Measurements from ENCODE around the gene CCDC148. TPM values are rescaled to one million over a fixed set of nuclear protein-coding genes. Genes with fewer than 3 reads are reported as not detected.

Gene CCDC148
- total RNA-seq, 1 donor from 2014 or later: 9.3 TPM

DNA sequence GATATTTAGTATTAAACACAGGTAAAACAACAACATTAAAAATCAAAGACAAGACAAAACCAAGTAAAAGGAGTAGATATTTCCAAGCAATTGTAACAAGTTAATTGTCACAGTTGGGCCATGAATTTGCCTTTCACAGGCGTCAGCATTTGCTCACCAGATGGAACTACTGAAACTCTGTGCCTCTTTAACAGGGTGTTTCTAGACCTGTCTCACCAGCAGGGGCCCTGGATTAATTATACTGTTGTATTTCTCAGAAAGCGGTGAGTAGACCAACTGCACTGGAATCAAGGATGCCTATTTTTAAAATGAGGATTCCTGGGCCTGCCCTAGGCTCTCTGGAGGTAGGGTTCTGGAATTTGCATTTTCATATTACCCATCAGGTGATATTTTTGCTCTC, 262.3 kb downstream of the CCDC148 start:
- H3K9ac ChIP-seq: no peak overlapping the region
- no peaks in the 10 kb centered on the region for H3K36me3 ChIP-seq
- no peaks in the 10 kb centered on the region for H4K20me1 ChIP-seq (ENCODE audit: low read depth)
- TF ChIP-seq, protein P1, sequence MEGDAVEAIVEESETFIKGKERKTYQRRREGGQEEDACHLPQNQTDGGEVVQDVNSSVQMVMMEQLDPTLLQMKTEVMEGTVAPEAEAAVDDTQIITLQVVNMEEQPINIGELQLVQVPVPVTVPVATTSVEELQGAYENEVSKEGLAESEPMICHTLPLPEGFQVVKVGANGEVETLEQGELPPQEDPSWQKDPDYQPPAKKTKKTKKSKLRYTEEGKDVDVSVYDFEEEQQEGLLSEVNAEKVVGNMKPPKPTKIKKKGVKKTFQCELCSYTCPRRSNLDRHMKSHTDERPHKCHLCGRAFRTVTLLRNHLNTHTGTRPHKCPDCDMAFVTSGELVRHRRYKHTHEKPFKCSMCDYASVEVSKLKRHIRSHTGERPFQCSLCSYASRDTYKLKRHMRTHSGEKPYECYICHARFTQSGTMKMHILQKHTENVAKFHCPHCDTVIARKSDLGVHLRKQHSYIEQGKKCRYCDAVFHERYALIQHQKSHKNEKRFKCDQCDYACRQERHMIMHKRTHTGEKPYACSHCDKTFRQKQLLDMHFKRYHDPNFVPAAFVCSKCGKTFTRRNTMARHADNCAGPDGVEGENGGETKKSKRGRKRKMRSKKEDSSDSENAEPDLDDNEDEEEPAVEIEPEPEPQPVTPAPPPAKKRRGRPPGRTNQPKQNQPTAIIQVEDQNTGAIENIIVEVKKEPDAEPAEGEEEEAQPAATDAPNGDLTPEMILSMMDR (IDR thresholded peaks at IDR 0.05): no peak
- TF ChIP-seq EZH2phosphoT487 (IDR thresholded peaks at IDR 0.05) (no peak), EZH2 (IDR thresholded peaks at IDR 0.05) (no peak)
- H3K27me3 ChIP-seq: no peaks in the 10 kb centered on the region
- H3K4me3 Mint-ChIP-seq: no peak overlapping the region
- H3K4me1 ChIP-seq: peaks cover 17% of the 10 kb centered on the region
- no peaks in the 10 kb centered on the region for H3K27me3 Mint-ChIP-seq (ENCODE audit: insufficient read depth, low read depth)
- no peak overlapping the region for H2AFZ ChIP-seq (replicated peaks)
- H3K4me3 ChIP-seq: no peak overlapping the region
- H3K9me3 ChIP-seq (ENCODE audit: low read depth): no peaks in the 10 kb centered on the region
- H3K79me2 ChIP-seq (ENCODE audit: low read depth): no peaks in the 10 kb centered on the region
- peaks cover 9% of the 10 kb centered on the region for H3F3A ChIP-seq (ENCODE audit: low read depth)
- no peak for DNase-seq (ENCODE audit: low spot score)
- no peak overlapping the region for H3K4me2 ChIP-seq
- peaks cover 5% of the 10 kb centered on the region for H3K9me3 Mint-ChIP-seq
- H3K27ac ChIP-seq: no peak overlapping the region
- H3K36me3 Mint-ChIP-seq: peaks cover 4% of the 10 kb centered on the region
- H3K27ac Mint-ChIP-seq: no peak overlapping the region
- peaks cover 43% of the 10 kb centered on the region for H3K4me1 Mint-ChIP-seq

DNA sequence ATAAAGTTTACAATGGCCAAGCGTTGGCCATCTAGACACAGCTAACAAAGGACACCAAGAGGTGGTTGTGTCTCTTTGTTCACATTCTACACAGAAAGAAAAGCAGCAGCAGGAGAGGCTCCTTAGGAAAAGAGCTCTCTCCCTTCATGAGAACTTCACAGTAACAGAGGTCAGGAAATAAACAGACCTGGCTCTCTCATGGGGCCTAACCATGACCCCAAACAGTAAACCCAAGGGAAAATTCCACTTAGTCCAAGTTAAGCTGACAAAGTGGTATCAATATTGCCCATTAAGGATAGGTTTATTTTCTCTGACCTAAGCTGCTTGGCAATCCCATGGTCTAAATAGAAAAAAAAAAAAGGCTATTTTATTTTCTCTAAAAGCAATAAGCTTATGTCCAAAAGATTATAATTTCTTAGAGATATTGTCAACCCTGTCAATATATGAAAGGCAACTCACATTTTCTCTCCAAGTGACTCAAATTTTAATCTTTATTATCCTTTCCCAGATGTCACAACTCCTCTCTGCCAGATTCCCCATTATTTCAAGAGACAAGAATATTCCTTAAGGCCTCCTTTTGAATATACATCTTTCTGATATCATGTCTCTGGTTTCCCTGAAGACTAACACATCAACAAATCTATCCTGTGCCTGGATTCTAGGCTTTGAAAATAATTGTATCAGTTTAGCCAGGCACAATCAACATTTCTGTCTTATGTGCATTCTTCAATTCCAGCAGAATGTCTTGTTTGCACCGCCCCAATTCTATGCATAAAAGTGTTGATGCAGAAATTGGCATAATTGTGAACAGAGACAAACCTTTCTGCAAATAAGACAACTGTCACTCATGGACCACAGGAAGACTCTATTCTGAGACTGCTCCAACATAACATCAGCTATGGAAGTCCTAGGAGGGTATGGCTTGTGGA, 263.8 kb downstream of the CCDC148 start:
- Mint-ChIP-seq H3K27ac (peak overlapping the region; percentile 88), H3K36me3 (peaks cover 4% of the 10 kb centered on the region), H3K27me3 (ENCODE audit: insufficient read depth, low read depth) (no peaks in the 10 kb centered on the region), H3K9me3 (peaks cover 5% of the 10 kb centered on the region), H3K4me1 (peaks cover 43% of the 10 kb centered on the region), H3K4me3 (no peak overlapping the region)
- peaks cover 17% of the 10 kb centered on the region for H3K4me1 ChIP-seq
- peaks cover 9% of the 10 kb centered on the region for H3F3A ChIP-seq (ENCODE audit: low read depth)
- H3K9me3 ChIP-seq (ENCODE audit: low read depth): no peaks in the 10 kb centered on the region
- H3K27ac ChIP-seq: no peak overlapping the region
- H4K20me1 ChIP-seq (ENCODE audit: low read depth): no peaks in the 10 kb centered on the region
- no peak overlapping the region for H3K4me3 ChIP-seq
- TF ChIP-seq, protein P1 (IDR thresholded peaks at IDR 0.05): no peak
- TF ChIP-seq EZH2 (IDR thresholded peaks at IDR 0.05) (no peak), EZH2phosphoT487 (IDR thresholded peaks at IDR 0.05) (no peak)
- no peaks in the 10 kb centered on the region for H3K27me3 ChIP-seq
- no peak for DNase-seq (ENCODE audit: low spot score)
- no peaks in the 10 kb centered on the region for H3K79me2 ChIP-seq (ENCODE audit: low read depth)
- H3K9ac ChIP-seq: no peak overlapping the region
- H2AFZ ChIP-seq (replicated peaks): no peak overlapping the region
- H3K36me3 ChIP-seq: no peaks in the 10 kb centered on the region
- H3K4me2 ChIP-seq: no peak overlapping the region

DNA sequence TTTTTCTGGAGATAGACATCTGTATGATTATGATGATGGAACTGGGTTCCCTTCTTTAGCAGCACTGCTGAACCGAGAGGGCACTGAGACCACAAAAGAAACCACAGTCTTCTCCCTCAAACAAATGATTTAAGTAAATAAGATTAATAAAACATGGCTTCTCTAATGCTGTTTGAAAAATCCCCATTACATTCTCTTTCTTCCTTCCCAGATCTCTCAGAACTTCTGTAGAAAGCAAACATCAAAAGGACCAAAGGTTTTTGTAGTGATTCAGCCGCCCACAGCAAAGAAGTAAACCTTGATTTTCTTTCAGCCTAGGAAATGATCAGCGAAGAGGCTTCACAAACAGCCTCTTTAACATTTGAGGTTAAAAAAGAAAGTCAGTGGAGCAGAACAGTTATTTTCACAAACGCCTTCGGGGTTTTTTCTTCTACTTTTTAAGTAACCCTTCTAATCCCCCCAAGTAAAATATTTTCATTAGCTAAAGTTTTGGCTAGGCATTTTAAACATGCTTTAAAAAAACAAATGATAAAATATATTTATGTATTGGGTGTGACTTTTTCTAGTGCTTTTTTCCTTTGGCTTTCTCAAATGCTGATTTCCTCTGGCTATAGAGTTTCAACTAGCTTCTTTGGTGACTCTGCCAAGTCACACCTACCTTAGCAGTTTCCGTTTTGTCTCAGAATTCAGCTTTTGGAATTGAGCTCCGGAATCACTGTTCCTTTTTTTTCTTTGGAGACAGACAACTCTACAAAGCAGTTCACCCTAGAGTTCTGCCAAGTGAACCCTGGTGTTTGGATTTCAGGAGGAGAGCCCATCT, 265.3 kb downstream of the CCDC148 start:
- TF ChIP-seq, protein P1 (IDR thresholded peaks at IDR 0.05): no peak
- TF ChIP-seq EZH2phosphoT487 (IDR thresholded peaks at IDR 0.05) (no peak), EZH2 (IDR thresholded peaks at IDR 0.05) (no peak)
- Histone ChIP-seq H2AFZ (replicated peaks) (no peak overlapping the region), H3K4me1 (peaks cover 17% of the 10 kb centered on the region), H3K36me3 (no peaks in the 10 kb centered on the region), H3K4me3 (no peak overlapping the region), H3K9ac (no peak overlapping the region), H3K4me2 (peak overlapping the region; percentile 30), H3K9me3 (ENCODE audit: low read depth) (no peaks in the 10 kb centered on the region), H3K79me2 (ENCODE audit: low read depth) (no peaks in the 10 kb centered on the region), H4K20me1 (ENCODE audit: low read depth) (no peaks in the 10 kb centered on the region), H3K27me3 (no peaks in the 10 kb centered on the region), H3K27ac (peak overlapping the region; percentile 54), H3F3A (ENCODE audit: low read depth) (peaks cover 9% of the 10 kb centered on the region)
- Mint-ChIP-seq H3K4me3 (peak overlapping the region; percentile 65), H3K27ac (peak overlapping the region; percentile 96), H3K9me3 (peaks cover 5% of the 10 kb centered on the region), H3K4me1 (peaks cover 43% of the 10 kb centered on the region), H3K36me3 (peaks cover 4% of the 10 kb centered on the region), H3K27me3 (ENCODE audit: insufficient read depth, low read depth) (no peaks in the 10 kb centered on the region)
- DNase-seq (ENCODE audit: low spot score): peak; percentile 23

Data from neural progenitor cell (in vitro differentiated cells).